H54 (cell line): Measurements from ENCODE around the gene GCK.

Experiments used
- DNase-seq: peaks from one replicate; pipeline ENCODE4 v3.0.0; 2011; ENCODE audit warnings: low spot score, mixed read lengths; ENCODE audit not compliant: insufficient read length
- FAIRE-seq: peaks from 3 replicates; lab custom pipeline; 2011; peaks lifted over from hg19 to GRCh38; lab: Jason Lieb, UNC
- POLR2A ChIP-seq: IDR thresholded peaks from 2 replicates; pipeline ENCODE4 v1.6.1; 2011; ENCODE audit warnings: low read depth, mild to moderate bottlenecking, low read length

The GCK gene

GRCh38 chr7:44147026-44147991, 41.9 kb downstream of the GCK start:
- no peak for TF ChIP-seq POLR2A
- no peak for DNase-seq
- no peak for FAIRE-seq

GRCh38 chr7:44145969-44146911, 43.0 kb downstream of the GCK start:
- DNase-seq (peak; percentile 66), FAIRE-seq (no peak)

DNA sequence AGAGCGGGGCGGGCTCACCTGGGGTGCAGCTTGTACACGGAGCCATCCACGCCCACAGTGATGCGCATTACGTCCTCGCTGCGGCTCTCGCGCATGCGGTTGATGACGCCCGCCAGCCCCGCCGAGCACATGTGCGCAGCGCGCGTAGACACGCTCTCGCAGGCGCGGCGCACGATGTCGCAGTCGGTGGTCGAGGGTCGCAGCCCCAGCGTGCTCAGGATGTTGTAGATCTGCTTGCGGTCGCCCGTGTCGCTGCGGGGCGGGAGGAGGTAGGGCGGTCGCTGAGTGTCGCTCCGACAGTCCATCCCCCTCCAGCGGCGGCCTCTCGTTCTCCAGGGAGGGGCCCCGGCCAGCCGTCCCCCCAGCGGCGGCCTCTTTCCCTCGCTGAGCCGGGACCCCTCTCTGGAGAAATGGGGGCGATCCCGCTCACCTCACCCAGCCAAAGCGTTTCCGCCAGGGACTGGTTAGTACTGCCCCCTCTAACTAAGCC, 43.7 kb downstream of the GCK start:
- DNase-seq (no peak), FAIRE-seq (no peak)
- TF ChIP-seq POLR2A = no peak

More at GRCh38 chr7:44145969-44146911, 43.0 kb downstream of the GCK start:
- no peak for TF ChIP-seq POLR2A

- FAIRE-seq (no peak), DNase-seq (no peak)
- TF ChIP-seq POLR2A = no peak
These were observed 44.2 kb downstream of the GCK start for GRCh38 chr7:44144968-44145478.

DNA sequence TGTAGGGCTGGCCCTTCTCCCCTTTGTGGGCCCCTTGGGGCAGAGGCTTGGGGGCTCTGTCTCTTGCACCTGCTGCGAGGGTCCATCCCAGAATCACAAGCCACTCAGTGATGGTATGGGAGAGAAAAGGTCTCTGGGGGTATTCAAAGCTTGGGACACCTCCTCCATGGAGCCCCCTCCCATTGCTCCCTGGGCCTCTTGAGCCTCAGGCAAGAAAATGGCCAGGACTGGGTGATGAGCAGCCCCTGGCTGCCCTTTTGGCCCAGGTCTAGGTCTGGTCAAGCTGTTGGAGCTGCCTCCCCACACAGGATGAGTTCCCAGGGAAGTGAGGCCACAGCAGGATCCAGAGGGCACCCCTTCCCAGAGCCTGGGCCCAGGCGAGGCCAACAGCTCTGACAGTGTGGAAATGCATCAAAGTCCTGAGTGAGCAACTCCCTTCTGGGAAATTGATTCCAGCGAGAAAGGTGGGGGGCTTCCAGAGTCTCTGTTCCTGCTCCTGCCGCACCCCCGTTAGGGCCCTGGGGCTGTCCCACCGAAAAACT, 44.7 kb downstream of the GCK start:
- FAIRE-seq (no peak), DNase-seq (no peak)
- TF ChIP-seq POLR2A = no peak

DNA sequence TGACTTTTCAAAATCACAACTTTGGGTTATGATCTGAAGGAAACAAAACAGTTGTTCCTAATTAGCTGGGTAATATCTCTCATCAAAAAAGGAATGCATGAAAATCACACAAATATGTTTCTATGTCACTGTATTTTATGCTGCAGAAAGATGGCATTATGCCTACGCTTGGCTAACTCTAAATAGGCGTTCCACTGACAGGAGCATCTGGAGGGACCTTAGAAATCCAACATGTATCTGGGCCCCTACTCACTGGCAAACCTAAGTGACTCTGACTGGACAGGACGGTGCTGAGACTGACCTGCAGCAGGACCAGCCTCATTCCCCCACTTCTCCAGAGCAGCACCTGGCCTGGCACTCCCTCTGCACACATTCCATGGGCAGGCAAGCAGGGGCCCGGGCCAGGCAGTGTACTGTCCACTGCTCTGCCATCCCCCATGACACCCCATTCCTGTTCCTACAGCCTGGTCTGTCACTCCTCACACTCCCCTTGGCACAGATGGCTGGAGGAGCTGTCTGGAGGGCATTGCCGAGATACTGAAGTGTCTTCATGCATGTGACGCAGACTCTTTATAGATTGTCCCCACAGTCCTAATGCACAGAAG, 45.5 kb downstream of the GCK start:
- TF ChIP-seq POLR2A = no peak
- no peak for DNase-seq
- FAIRE-seq = no peak

- no peak for TF ChIP-seq POLR2A
- DNase-seq (no peak), FAIRE-seq (no peak)
These were observed 47.2 kb downstream of the GCK start for GRCh38 chr7:44142028-44142427.

GRCh38 chr7:44141221-44141850, 47.9 kb downstream of the GCK start, which contains the start of gene MYL7:
MYL7 (minus strand) TSS chr7:44141332; CDS start chr7:44141305, 27 bp downstream.
- FAIRE-seq (no peak), DNase-seq (no peak)
- TF ChIP-seq POLR2A = no peak

- no peak for FAIRE-seq
- DNase-seq = no peak
- TF ChIP-seq POLR2A = no peak
These were observed 48.9 kb downstream of the GCK start for GRCh38 chr7:44140341-44140740.

DNA sequence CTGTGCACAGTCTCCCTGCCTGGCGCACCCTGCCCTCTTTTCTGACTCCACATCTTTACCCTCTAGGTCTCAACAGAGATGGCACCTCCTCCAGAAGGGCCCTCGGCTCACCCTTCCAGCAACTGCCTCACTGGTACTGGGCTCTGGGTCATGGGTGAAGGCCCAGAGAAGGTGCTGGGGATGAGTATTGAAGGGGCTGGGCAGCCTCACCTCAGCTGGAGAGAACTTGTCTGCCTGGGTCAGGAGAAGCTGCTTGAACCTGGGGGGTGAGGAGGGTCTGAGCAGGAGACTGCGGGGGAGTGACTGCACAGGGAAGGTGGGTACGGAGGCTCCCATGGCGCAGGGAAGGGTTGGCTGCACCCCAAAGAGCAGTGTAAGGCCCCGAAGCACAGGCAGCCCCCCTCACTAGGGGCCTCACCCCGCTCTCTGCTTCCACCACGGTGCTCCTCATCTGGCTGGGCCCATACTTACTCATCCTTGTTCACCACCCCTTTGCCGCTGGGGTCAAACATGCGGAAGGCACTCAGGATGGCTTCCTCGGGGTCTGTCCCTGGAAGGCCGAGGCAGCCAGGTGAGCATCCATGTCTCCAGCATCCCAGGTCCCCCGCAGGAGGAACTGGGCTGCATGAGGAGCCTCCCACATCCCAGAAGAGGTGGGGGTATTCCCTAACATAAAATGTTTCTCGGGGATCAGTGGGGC, 49.8 kb downstream of the GCK start:
- DNase-seq = no peak
- TF ChIP-seq POLR2A = no peak
- FAIRE-seq = no peak

DNA sequence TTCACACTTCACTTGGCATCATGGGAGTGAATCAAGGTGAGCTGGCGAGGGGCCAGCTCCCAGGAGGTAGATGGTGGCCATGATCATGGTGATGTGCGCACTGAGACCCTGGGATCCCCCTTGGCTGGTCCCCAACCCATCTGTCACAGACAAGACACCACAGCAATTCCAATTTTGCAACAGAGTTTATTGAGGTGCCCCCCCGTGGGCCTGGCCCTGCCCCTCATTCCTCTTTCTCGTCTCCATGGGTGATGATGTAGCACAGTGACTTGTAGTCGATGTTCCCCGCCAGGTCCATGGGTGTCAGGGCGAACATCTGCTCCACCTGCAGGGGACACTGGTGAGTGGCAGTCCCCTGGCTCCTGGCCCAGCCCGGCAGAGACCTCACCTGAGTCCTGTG, 50.5 kb downstream of the GCK start:
- TF ChIP-seq POLR2A = no peak
- no peak for DNase-seq
- FAIRE-seq = no peak

- FAIRE-seq (no peak), DNase-seq (no peak)
- TF ChIP-seq POLR2A = no peak
These were observed 52.5 kb downstream of the GCK start for GRCh38 chr7:44136731-44137130.
